ENCODE data around the gene FNTB.

- no peak for TF ChIP-seq CTCF (IDR thresholded peaks at IDR 0.05; ENCODE audit: low read depth, low read length, poor library complexity, severe bottlenecking)
- TF ChIP-seq EZH2phosphoT487 (IDR thresholded peaks at IDR 0.05; ENCODE audit: borderline replicate concordance, low read length) = no peak
These were observed 16.0 kb downstream of the FNTB start for GRCh38 chr14:65002586-65003210.
